Mesenchymal stem cell (in vitro differentiated cells and primary cell): ENCODE results near the gene TMEM132A.

Experiments used
- DNase-seq: peaks from one replicate; pipeline ENCODE4 v3.0.0-alpha.2; 2013
- H2AFZ ChIP-seq: one replicate; pipeline ENCODE4 v1.6.1; 2013; ENCODE audit warnings: low read depth, mild to moderate bottlenecking, control low read depth, inconsistent platforms, low read length, moderate library complexity
- H2AK5ac ChIP-seq: 2 replicates; pipeline ENCODE4 v1.6.1; 2013; ENCODE audit warnings: low read length, moderate library complexity, mild to moderate bottlenecking, inconsistent platforms; ENCODE audit not compliant: severe bottlenecking
- H2BK120ac ChIP-seq: one replicate; pipeline ENCODE4 v1.6.1; 2013; ENCODE audit warnings: low read depth, mild to moderate bottlenecking, inconsistent platforms, low read length, moderate library complexity
- H2BK12ac ChIP-seq, 2 experiments: one replicate each; pipeline ENCODE4 v1.6.1; 2013; ENCODE audit warnings: inconsistent platforms in 2 of 2, low read length in 2 of 2, mild to moderate bottlenecking in 2 of 2, moderate library complexity in 2 of 2, control low read depth in 1 of 2
- H2BK15ac ChIP-seq: one replicate; pipeline ENCODE4 v1.6.1; 2013; ENCODE audit warnings: mild to moderate bottlenecking, low read depth, inconsistent platforms; ENCODE audit not compliant: poor library complexity, severe bottlenecking
- H2BK5ac ChIP-seq: 2 replicates; pipeline ENCODE4 v1.6.1; 2013; ENCODE audit warnings: low read depth, mild to moderate bottlenecking, low read length, control low read depth, inconsistent platforms; ENCODE audit not compliant: poor library complexity, severe bottlenecking
- H3K14ac ChIP-seq, 2 experiments: one replicate each; pipeline ENCODE4 v1.6.1; 2013; ENCODE audit warnings: inconsistent platforms in 2 of 2, low read length in 2 of 2, control low read depth in 1 of 2, mild to moderate bottlenecking in 1 of 2, moderate library complexity in 1 of 2
- H3K18ac ChIP-seq, 2 experiments: one replicate each; pipeline ENCODE4 v1.6.1; 2013; ENCODE audit warnings: inconsistent platforms in 2 of 2, low read length in 2 of 2, control low read depth in 1 of 2, low read depth in 1 of 2, mild to moderate bottlenecking in 1 of 2
- H3K23ac ChIP-seq, 2 experiments: one replicate each; pipeline ENCODE4 v1.6.1; 2013; ENCODE audit warnings: inconsistent platforms in 2 of 2, low read length in 2 of 2, mild to moderate bottlenecking in 2 of 2, moderate library complexity in 2 of 2, control low read depth in 1 of 2
- H3K27ac ChIP-seq: 2 replicates; pipeline ENCODE4 v1.5.1; 2013; ENCODE audit warnings: mild to moderate bottlenecking, moderate library complexity, low read length, control low read depth, inconsistent platforms; ENCODE audit not compliant: poor library complexity, severe bottlenecking
- H3K27me3 ChIP-seq, 2 experiments: 2 replicates each; pipeline versions ENCODE4 v1.6.1 to v1.7.0; 2013; ENCODE audit warnings: low read length in 2 of 2, mild to moderate bottlenecking in 2 of 2, moderate library complexity in 2 of 2, control low read depth in 1 of 2, inconsistent platforms in 1 of 2; ENCODE audit not compliant: control insufficient read depth in 1 of 2, insufficient read depth in 1 of 2
- H3K36me3 ChIP-seq, 2 experiments: 2 replicates each; pipeline versions ENCODE4 v1.6.1 to v1.7.0; 2013; ENCODE audit warnings: low read length in 2 of 2, control low read depth in 1 of 2, inconsistent platforms in 1 of 2, low read depth in 1 of 2, mild to moderate bottlenecking in 1 of 2; ENCODE audit not compliant: insufficient read depth in 2 of 2, control insufficient read depth in 1 of 2
- H3K4ac ChIP-seq, 2 experiments: one replicate each; pipeline ENCODE4 v1.6.1; 2013; ENCODE audit warnings: inconsistent platforms in 2 of 2, low read length in 2 of 2, mild to moderate bottlenecking in 2 of 2, moderate library complexity in 2 of 2, control low read depth in 1 of 2, low read depth in 1 of 2
- H3K4me1 ChIP-seq: 2 replicates; pipeline ENCODE4 v1.6.1; 2013; ENCODE audit warnings: low read depth, low read length, control low read depth; ENCODE audit not compliant: control insufficient read depth, insufficient read depth
- H3K4me2 ChIP-seq: 2 replicates; pipeline ENCODE4 v1.6.1; 2013; ENCODE audit warnings: low read length, mild to moderate bottlenecking, inconsistent platforms; ENCODE audit not compliant: poor library complexity, severe bottlenecking
- H3K4me3 ChIP-seq, 2 experiments: 2 replicates each; pipeline versions ENCODE4 v1.5.1 to v1.7.0; 2013; ENCODE audit warnings: low read length in 2 of 2, mild to moderate bottlenecking in 2 of 2, control low read depth in 1 of 2, low read depth in 1 of 2; ENCODE audit not compliant: insufficient read depth in 1 of 2
- H3K79me1 ChIP-seq: replicated peaks from 2 replicates; pipeline ENCODE4 v1.6.1; 2013; ENCODE audit warnings: mild to moderate bottlenecking, control low read depth, low read length, inconsistent platforms; ENCODE audit not compliant: poor library complexity, severe bottlenecking
- H3K9ac ChIP-seq: 2 replicates; pipeline ENCODE4 v1.7.0; 2013; ENCODE audit warnings: mild to moderate bottlenecking, low read length, moderate library complexity
- H3K9me3 ChIP-seq: 2 replicates; pipeline ENCODE4 v1.7.0; 2013; ENCODE audit warnings: mild to moderate bottlenecking, low read length; ENCODE audit not compliant: control insufficient read depth
- H4K8ac ChIP-seq: one replicate; pipeline ENCODE4 v1.6.1; 2013; ENCODE audit warnings: inconsistent platforms, mild to moderate bottlenecking, low read length, moderate library complexity
- H4K91ac ChIP-seq: one replicate; pipeline ENCODE4 v1.6.1; 2013; ENCODE audit warnings: mild to moderate bottlenecking, low read length, inconsistent platforms
- WGBS: methylation state at CpG from one replicate; pipeline ENCODE4 v1.1.7; 2013; ENCODE audit warnings: mixed read lengths; 5-methylcytosine and 5-hydroxymethylcytosine counted together

Gene TMEM132A

DNA sequence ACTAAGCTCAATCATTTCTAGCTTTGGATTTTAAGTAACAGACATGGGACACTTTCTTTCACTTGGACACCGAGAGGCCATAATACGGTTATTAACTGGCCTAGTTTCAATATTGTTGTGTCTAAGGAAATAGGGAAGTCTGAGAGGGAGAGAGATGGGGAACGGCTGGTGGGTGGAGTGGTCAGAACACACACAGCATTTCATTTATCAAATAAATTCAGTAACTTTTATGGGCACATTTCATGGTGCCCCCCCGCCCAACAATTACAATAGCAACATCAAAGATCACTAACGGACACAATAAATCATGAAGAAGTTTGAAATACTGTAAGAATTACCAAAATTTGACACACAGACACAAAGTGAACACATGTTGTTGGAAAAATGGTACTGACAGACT lies 28.6 kb upstream of the TMEM132A start:
- Histone ChIP-seq H2AFZ (no peak overlapping the region), H3K18ac (no peak overlapping the region), H3K4me3 (no peak overlapping the region), H4K91ac (no peak overlapping the region), H3K9ac (no peak overlapping the region), H2BK12ac (no peak overlapping the region), H3K9me3 (no peaks in the 10 kb centered on the region), H3K4ac (no peak overlapping the region), H3K27me3 (no peaks in the 10 kb centered on the region), H2BK5ac (no peak overlapping the region), H4K8ac (no peak overlapping the region), H3K79me1 (peaks cover 24% of the 10 kb centered on the region), H3K23ac (no peak overlapping the region), H3K4me2 (no peak overlapping the region), H2BK15ac (no peak overlapping the region), H3K27ac (no peak overlapping the region), H2AK5ac (no peak overlapping the region), H3K4me1 (peaks cover 2% of the 10 kb centered on the region), H2BK120ac (no peak overlapping the region), H3K14ac (no peak overlapping the region), H3K36me3 (peaks cover 42 to 94% of the 10 kb centered on the region in 2 experiments)
- WGBS: 100% methylated on average over 1 of the region's 5 CpGs
- DNase-seq: no peak

DNA sequence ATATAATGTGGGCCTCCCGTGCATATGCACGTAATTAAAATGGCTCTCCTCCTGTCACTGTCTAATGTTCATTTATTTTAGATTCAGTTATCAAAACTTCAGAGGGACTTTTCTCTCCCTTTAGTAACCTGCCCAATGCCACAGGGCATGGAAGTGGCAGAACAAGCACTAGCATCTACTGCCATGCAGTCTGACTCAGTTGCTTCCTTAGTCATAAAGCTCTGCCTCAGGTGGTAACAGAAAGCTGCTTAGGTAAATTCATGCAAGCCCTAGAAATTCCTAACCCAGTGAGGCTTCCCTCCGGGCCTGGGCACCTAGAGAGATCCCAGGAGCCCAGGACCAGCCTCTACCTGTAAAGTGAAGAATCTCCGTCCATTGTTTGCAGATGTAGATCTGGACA lies 26.8 kb upstream of the TMEM132A start:
- 94% methylated on average over 4 of the region's 4 CpGs for WGBS
- no peak overlapping the region for H2BK5ac ChIP-seq
- H4K8ac ChIP-seq: no peak overlapping the region
- no peak overlapping the region for H3K27ac ChIP-seq
- no peak overlapping the region for H2BK12ac ChIP-seq
- peaks cover 50 to 97% of the 10 kb centered on the region in 2 experiments for H3K36me3 ChIP-seq
- no peak overlapping the region for H3K4me2 ChIP-seq
- H2BK120ac ChIP-seq: no peak overlapping the region
- H3K14ac ChIP-seq: no peak overlapping the region
- no peak overlapping the region for H4K91ac ChIP-seq
- H3K9me3 ChIP-seq: no peaks in the 10 kb centered on the region
- no peak overlapping the region for H3K9ac ChIP-seq
- H3K4me1 ChIP-seq: no peaks in the 10 kb centered on the region
- no peak overlapping the region for H2AFZ ChIP-seq
- no peak overlapping the region for H3K23ac ChIP-seq
- H3K18ac ChIP-seq: no peak overlapping the region
- no peak for DNase-seq
- H3K79me1 ChIP-seq: peaks cover 30% of the 10 kb centered on the region
- H3K4me3 ChIP-seq: no peak overlapping the region
- no peaks in the 10 kb centered on the region for H3K27me3 ChIP-seq
- H2AK5ac ChIP-seq: no peak overlapping the region
- H2BK15ac ChIP-seq: no peak overlapping the region
- no peak overlapping the region for H3K4ac ChIP-seq

DNA sequence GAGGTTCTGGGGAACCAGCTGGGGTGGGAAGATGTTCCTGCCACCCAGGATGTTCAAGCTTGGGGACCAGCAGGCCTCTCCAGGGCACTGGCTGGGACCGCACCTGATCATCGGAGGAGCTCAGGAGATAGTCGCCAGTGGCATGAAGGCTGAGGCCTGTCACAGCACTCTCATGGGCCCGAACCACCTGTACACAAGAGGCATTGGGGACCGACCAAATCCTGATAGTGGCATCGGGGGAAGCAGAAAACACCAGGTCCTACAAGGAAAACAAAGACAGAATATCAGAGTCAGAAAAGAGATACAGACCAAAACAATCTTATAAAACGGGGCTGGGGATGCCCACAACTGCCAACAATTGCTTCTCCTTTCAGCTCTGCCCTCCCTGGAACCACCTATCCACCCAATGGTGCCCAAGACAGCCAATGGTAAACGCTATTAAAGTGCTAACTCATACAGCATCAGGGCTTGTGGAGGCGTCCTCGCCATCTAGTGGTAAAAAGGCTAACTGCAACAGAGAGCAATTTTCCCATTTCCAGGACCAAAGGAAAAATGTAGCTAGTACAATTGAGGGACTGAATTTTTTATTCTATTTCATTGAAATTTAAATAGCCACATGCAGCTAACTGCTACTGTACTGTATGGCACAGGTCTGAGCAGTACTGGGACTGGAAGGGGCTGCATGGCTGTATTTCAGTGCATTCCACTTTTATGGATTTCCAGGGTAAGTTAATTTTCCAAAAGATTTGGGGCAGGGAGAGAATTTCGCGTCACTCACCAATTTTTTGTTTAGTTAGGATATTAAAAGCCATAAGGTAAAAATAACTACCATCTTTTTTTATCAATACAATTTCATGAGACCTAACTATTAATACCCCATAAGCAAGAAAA lies 25.0 kb upstream of the TMEM132A start:
- H3K27me3 ChIP-seq: no peaks in the 10 kb centered on the region
- H3K18ac ChIP-seq: no peak overlapping the region
- peak; percentile 79 for DNase-seq

DNA sequence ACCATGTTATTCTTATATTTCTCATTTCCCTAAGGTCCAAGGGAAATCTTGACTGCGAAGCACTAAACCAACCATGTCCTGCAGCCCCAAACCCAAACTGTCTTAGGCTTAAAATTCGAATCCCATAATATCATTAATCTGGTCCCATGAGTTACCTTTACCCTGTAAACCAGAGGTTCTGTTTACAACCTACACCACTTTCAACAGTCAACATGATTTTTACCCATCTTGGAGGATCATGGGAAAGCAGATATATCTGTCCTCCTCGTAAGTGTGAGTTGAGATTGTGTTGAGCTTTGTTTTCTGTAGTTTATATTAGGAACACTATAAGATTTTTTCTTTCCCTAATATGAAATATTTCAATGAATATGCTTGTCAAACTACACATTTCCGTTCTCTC lies 24.3 kb upstream of the TMEM132A start:
- no peak overlapping the region for H2AFZ ChIP-seq
- no peak overlapping the region for H2BK120ac ChIP-seq
- no peak overlapping the region for H3K4ac ChIP-seq
- peaks cover 59 to 88% of the 10 kb centered on the region in 2 experiments for H3K36me3 ChIP-seq
- no peak overlapping the region for H4K8ac ChIP-seq
- H3K27me3 ChIP-seq: no peaks in the 10 kb centered on the region
- H3K9ac ChIP-seq: no peak overlapping the region
- no peak overlapping the region for H2AK5ac ChIP-seq
- H3K27ac ChIP-seq: no peak overlapping the region
- no peak overlapping the region for H2BK15ac ChIP-seq
- no peak overlapping the region for H3K4me3 ChIP-seq
- H3K4me2 ChIP-seq: no peak overlapping the region
- no peak overlapping the region for H4K91ac ChIP-seq
- H3K79me1 ChIP-seq: peaks cover 31% of the 10 kb centered on the region
- peaks cover under 1% of the 10 kb centered on the region for H3K4me1 ChIP-seq
- H2BK5ac ChIP-seq: no peak overlapping the region
- H3K9me3 ChIP-seq: no peaks in the 10 kb centered on the region
- no peak overlapping the region for H3K23ac ChIP-seq
- DNase-seq: no peak
- no peak overlapping the region for H3K14ac ChIP-seq
- 64% methylated on average over 3 of the region's 4 CpGs for WGBS
- H2BK12ac ChIP-seq: no peak overlapping the region
- H3K18ac ChIP-seq: no peak overlapping the region

More for the DNA sequence above, 25.0 kb upstream of the TMEM132A start:
- H2BK12ac ChIP-seq: no peak overlapping the region
- H2AK5ac ChIP-seq: peak overlapping the region; percentile 49
- no peak overlapping the region for H2BK15ac ChIP-seq
- peaks cover 31% of the 10 kb centered on the region for H3K79me1 ChIP-seq
- no peak overlapping the region for H4K91ac ChIP-seq
- no peak overlapping the region for H3K4me2 ChIP-seq
- H3K9ac ChIP-seq: no peak overlapping the region
- no peaks in the 10 kb centered on the region for H3K9me3 ChIP-seq
- no peak overlapping the region for H3K4ac ChIP-seq
- no peak overlapping the region for H3K4me3 ChIP-seq
- no peak overlapping the region for H2AFZ ChIP-seq
- no peak overlapping the region for H2BK5ac ChIP-seq
- H3K14ac ChIP-seq: no peak overlapping the region
- WGBS: 55% methylated on average over 10 of the region's 12 CpGs
- H3K4me1 ChIP-seq: no peaks in the 10 kb centered on the region
- H2BK120ac ChIP-seq: no peak overlapping the region
- no peak overlapping the region for H3K27ac ChIP-seq
- H3K23ac ChIP-seq: no peak overlapping the region
- H3K36me3 ChIP-seq: peaks cover 59 to 95% of the 10 kb centered on the region in 2 experiments
- no peak overlapping the region for H4K8ac ChIP-seq
